ENCODE results near the gene NAA80. TPM values are rescaled to one million over a fixed set of nuclear protein-coding genes. Genes with fewer than 3 reads are reported as not detected.
"Not testable (repeated sequence)": the region's sequence is repeated elsewhere in the genome, so short reads cannot be mapped to it uniquely, and the experiment has no call there.

Gene NAA80
- polyA plus RNA-seq, 3 donors from 2014 or later: 4.7 to 13.4 (median 10.5) TPM

DNA sequence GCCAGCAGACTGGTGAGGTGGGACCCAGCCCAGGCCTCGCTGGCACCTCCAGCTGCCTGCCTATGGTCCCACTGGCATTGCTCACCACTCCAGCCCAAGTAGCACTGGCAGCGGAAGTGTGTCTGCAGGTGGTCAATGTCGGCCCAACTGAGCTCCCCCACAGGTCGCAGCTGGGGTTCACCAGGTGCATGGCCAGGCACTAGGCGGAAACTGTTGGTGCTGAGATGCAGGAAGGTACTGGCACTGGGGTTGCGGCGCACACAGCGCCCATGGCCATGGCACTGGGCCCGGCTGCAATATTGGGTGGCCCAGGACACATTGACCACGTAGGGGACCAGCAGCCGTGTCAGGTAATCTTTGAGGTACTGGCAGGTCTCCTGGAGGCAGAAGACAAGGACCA lies 19.0 kb upstream of the NAA80 start:
- H3K27ac Mint-ChIP-seq: peak overlapping the region in 3 of 6 donors; percentile 74 to 79 (median 76)
- H3K9me3 Mint-ChIP-seq: no peaks in the 10 kb centered on the region
- no peak for DNase-seq
- peak overlapping the region in 4 of 5 donors; percentile 59 to 96 (median 72) for H3K4me3 Mint-ChIP-seq
- H3K36me3 Mint-ChIP-seq: peaks cover 0 to 6% (median 4%) of the 10 kb centered on the region in 3 donors
- H3K27me3 Mint-ChIP-seq (ENCODE audit: low read depth in 3 of 3): peaks cover 0 to 4% (median 4%) of the 10 kb centered on the region in 3 donors
- peaks cover 48 to 49% of the 10 kb centered on the region in 2 donors for H3K4me1 Mint-ChIP-seq

GRCh38 chr3:50317300-50317699 lies 18.1 kb upstream of the NAA80 start:
- peaks cover 0 to 6% (median 4%) of the 10 kb centered on the region in 3 donors for H3K36me3 Mint-ChIP-seq
- peaks cover 0 to 5% (median 4%) of the 10 kb centered on the region in 3 donors for H3K27me3 Mint-ChIP-seq (ENCODE audit: low read depth in 3 of 3)
- peak overlapping the region in 1 of 5 donors; percentile 12 for H3K4me3 Mint-ChIP-seq
- no peaks in the 10 kb centered on the region for H3K9me3 Mint-ChIP-seq
- peaks cover 46 to 49% of the 10 kb centered on the region in 2 donors for H3K4me1 Mint-ChIP-seq
- peak overlapping the region in 1 of 6 donors; percentile 61 for H3K27ac Mint-ChIP-seq
- DNase-seq: no peak

GRCh38 chr3:50316657-50317242 lies 17.5 kb upstream of the NAA80 start:
- peaks cover 0 to 5% (median 4%) of the 10 kb centered on the region in 3 donors for H3K27me3 Mint-ChIP-seq (ENCODE audit: low read depth in 3 of 3)
- DNase-seq: no peak
- peaks cover 0 to 6% (median 4%) of the 10 kb centered on the region in 3 donors for H3K36me3 Mint-ChIP-seq
- H3K27ac Mint-ChIP-seq: peak overlapping the region; percentile 34 to 89 (median 70)
- peak overlapping the region; percentile 45 to 70 (median 52) for H3K4me3 Mint-ChIP-seq
- peaks cover 46 to 49% of the 10 kb centered on the region in 2 donors for H3K4me1 Mint-ChIP-seq
- no peaks in the 10 kb centered on the region for H3K9me3 Mint-ChIP-seq

GRCh38 chr3:50314816-50315215 lies 15.6 kb upstream of the NAA80 start:
- Mint-ChIP-seq H3K36me3 (peaks cover 0 to 6% (median 4%) of the 10 kb centered on the region in 3 donors), H3K27ac (no peak overlapping the region), H3K4me1 (peaks cover 36 to 39% of the 10 kb centered on the region in 2 donors), H3K9me3 (no peaks in the 10 kb centered on the region), H3K4me3 (no peak overlapping the region), H3K27me3 (ENCODE audit: low read depth in 3 of 3) (peaks cover 0 to 4% (median 3%) of the 10 kb centered on the region in 3 donors)
- DNase-seq: no peak

GRCh38 chr3:50314342-50314741 lies 15.1 kb upstream of the NAA80 start:
- Mint-ChIP-seq H3K4me3 (no peak overlapping the region), H3K4me1 (peaks cover 32 to 34% of the 10 kb centered on the region in 2 donors), H3K27me3 (ENCODE audit: low read depth in 3 of 3) (peaks cover 0 to 4% (median 3%) of the 10 kb centered on the region in 3 donors), H3K27ac (peak overlapping the region in 2 of 6 donors; percentile 31 to 43), H3K36me3 (peaks cover 0 to 6% (median 4%) of the 10 kb centered on the region in 3 donors), H3K9me3 (no peaks in the 10 kb centered on the region)
- DNase-seq: no peak

DNA sequence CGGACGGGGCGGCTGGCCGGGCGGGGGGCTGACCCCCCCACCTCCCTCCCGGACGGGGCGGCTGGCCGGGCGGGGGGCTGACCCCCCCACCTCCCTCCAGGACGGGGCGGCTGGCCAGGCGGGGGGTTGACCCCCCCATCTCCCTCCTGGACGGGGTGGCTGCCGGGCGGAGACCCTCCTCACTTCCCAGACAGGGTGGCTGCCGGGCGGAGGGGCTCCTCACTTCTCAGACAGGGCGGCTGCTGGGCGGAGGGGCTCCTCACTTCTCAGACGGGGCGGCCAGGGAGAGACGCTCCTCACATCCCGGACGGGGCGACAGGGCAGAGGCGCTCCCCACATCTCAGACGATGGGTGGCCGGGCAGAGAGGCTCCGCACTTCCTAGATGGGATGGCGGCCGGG lies 12.8 kb upstream of the NAA80 start:
- H3K27ac Mint-ChIP-seq: not testable (repeated sequence)

GRCh38 chr3:50304601-50305000 lies 5.4 kb upstream of the NAA80 start:
- no peak overlapping the region for H3K4me3 Mint-ChIP-seq
- DNase-seq: no peak
- H3K9me3 Mint-ChIP-seq: no peaks in the 10 kb centered on the region
- H3K27ac Mint-ChIP-seq: no peak overlapping the region
- H3K36me3 Mint-ChIP-seq: no peaks in the 10 kb centered on the region
- peaks cover 10 to 14% of the 10 kb centered on the region in 2 donors for H3K4me1 Mint-ChIP-seq
- H3K27me3 Mint-ChIP-seq (ENCODE audit: low read depth in 3 of 3): peaks cover 0 to 3% (median 0%) of the 10 kb centered on the region in 3 donors

More for the DNA sequence above, 12.8 kb upstream of the NAA80 start:
- DNase-seq; H3K4me3 Mint-ChIP-seq; H3K27me3 Mint-ChIP-seq (ENCODE audit: low read depth in 3 of 3); H3K9me3 Mint-ChIP-seq; H3K36me3 Mint-ChIP-seq: not testable (repeated sequence)
- H3K4me1 Mint-ChIP-seq: peaks cover 17 to 18% of the 10 kb centered on the region in 2 donors

DNA sequence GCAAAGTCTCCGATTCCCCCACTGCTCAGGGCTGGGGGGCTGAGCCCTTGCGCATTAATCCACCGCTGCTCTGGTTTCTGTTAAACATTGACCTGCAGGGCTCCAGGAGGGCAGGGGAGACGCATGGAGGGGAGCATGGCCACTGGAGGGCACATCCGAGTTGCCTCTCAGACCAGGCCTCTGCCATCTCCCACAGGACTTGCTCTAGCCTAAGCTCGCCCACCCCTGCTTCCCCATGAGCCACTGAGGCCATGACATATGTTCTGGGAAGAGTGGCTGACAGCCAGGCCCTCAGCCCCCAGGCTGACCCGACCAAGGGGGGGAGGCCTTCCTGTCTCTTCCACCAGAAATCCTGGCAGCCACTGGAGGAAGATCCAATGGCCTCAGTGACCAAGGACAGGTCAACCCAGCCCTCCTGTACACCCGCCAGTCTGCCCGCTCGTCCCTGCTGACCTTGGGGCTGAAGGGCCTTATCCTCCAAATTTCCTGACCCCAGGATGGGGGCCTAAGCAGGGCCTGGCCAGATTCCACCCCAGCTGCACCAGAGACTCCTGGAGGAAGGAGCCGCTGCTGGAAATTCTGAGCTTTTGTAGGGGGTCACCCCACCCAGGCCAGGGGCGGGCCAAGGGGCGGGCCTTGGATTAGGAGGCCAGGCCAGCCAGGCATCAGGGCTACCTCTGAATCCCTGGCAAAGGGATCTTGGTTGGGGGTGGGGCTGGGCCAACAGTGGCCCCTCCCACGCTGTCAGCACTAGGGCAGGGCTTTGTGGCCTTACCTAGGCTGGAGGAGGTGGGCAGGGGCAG lies 4.0 kb upstream of the NAA80 start, which contains the start of gene HYAL1:
TSS of gene HYAL1 (minus strand) at position 562 of the 803 bp plus-strand sequence. CDS start 618 bp downstream, outside the sequence.
- Mint-ChIP-seq H3K4me3 (no peak within 1 kb of the TSS), H3K4me1 (peaks cover 21 to 26% of the 10 kb centered on the region in 2 donors), H3K27ac (no peak within 1 kb of the TSS), H3K27me3 (ENCODE audit: low read depth in 3 of 3) (peaks cover 0 to 4% (median 0%) of the 10 kb centered on the region in 3 donors), H3K36me3 (no peaks in the 10 kb centered on the region), H3K9me3 (no peaks in the 10 kb centered on the region)
- DNase-seq: no peak

DNA sequence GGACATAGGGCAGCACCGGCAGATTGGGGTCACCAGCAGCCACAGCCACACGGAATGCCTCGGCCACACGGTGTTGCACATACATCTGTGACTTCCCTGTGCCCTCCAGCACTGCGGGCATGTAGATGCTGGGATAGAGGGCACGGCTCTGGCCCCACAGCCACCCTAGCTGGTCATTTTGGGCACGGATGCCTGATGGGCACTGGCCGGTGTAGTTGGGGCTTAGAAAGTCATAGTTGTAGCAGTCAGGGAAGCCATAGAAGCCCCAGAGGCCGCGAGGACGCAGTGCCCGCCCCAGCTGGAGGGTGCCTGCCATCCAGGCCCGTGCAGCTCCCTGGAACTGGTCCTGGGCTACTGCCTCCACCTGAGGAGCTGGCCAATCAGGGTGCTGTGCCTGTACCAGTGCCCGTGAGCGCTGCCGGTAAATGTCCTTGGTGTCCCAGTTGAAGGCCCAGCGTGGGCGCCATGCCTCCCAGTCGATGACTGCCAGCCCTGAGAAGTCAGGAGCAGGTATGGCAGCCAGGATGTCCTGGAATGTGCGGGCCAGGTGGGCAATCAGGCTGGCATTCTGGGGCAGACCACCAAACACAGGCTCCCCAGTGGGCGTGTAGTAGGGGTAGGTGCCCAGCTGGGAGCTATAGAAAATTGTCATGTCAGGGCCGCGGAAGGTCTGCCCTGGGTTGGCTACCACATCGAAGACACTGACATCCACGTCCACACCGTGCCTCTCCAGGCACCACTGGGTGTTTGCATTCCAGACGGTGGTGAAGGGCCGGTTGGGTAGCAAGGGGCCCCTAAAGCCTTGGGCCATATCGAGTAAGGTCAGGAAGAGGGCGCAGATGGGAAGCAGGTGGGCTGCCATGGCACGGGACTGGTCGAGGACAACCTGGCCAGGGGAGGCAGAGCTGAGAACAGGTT lies 3.1 kb upstream of the NAA80 start:
- H3K4me3 Mint-ChIP-seq: no peak overlapping the region
- no peaks in the 10 kb centered on the region for H3K36me3 Mint-ChIP-seq
- H3K27ac Mint-ChIP-seq: no peak overlapping the region
- peaks cover 27 to 33% of the 10 kb centered on the region in 2 donors for H3K4me1 Mint-ChIP-seq
- H3K27me3 Mint-ChIP-seq (ENCODE audit: low read depth in 3 of 3): peaks cover 0 to 4% (median 0%) of the 10 kb centered on the region in 3 donors
- H3K9me3 Mint-ChIP-seq: no peaks in the 10 kb centered on the region
- DNase-seq: no peak

GRCh38 chr3:50300681-50301254 lies 1.6 kb upstream of the NAA80 start:
- Mint-ChIP-seq H3K36me3 (no peaks in the 10 kb centered on the region), H3K27me3 (ENCODE audit: low read depth in 3 of 3) (peaks cover 0 to 4% (median 0%) of the 10 kb centered on the region in 3 donors), H3K4me3 (peak overlapping the region; percentile 39 to 98 (median 95)), H3K9me3 (no peaks in the 10 kb centered on the region), H3K4me1 (peaks cover 27 to 34% of the 10 kb centered on the region in 2 donors), H3K27ac (peak overlapping the region; percentile 95 to 99 (median 98))
- DNase-seq: no peak

- no peaks in the 10 kb centered on the region for H3K9me3 Mint-ChIP-seq
- peak overlapping the region; percentile 95 to 99 (median 98) for H3K27ac Mint-ChIP-seq
- peaks cover 27 to 34% of the 10 kb centered on the region in 2 donors for H3K4me1 Mint-ChIP-seq
- H3K27me3 Mint-ChIP-seq (ENCODE audit: low read depth in 3 of 3): peaks cover 0 to 4% (median 0%) of the 10 kb centered on the region in 3 donors
- no peak for DNase-seq
- H3K36me3 Mint-ChIP-seq: no peaks in the 10 kb centered on the region
- peak overlapping the region; percentile 92 to 98 (median 95) for H3K4me3 Mint-ChIP-seq
Measured at GRCh38 chr3:50299929-50300680, 900 bp upstream of the NAA80 start.

- Mint-ChIP-seq H3K4me3 (peak overlapping the region; percentile 92 to 98 (median 95)), H3K36me3 (no peaks in the 10 kb centered on the region), H3K27ac (peak overlapping the region; percentile 95 to 99 (median 98)), H3K9me3 (no peaks in the 10 kb centered on the region), H3K4me1 (peaks cover 27 to 34% of the 10 kb centered on the region in 2 donors), H3K27me3 (ENCODE audit: low read depth in 3 of 3) (peaks cover 0 to 4% (median 0%) of the 10 kb centered on the region in 3 donors)
- DNase-seq: no peak
Measured at GRCh38 chr3:50299638-50299928, 378 bp upstream of the NAA80 start.
